GM13977 (cell line): ENCODE data around the gene CXorf49.
"Not testable (repeated sequence)": the region's sequence is repeated elsewhere in the genome, so short reads cannot be mapped to it uniquely, and the experiment has no call there.

Experiments used
- DNase-seq: peaks from one replicate; pipeline ENCODE4 v3.0.0; 2012; ENCODE audit warnings: low spot score
- in situ Hi-C: fragments of 300-500 bp; cut with MboI; formaldehyde crosslinking; loops from one replicate; pipeline ENCODE4 v1.12.0; 2022; ENCODE audit warnings: low sequenced_read_pairs, low pct_unique_long_range_greater_than_20kb, mixed read lengths, inconsistent platforms; ENCODE audit not compliant: unreplicated experiment

CXorf49 gene

DNA sequence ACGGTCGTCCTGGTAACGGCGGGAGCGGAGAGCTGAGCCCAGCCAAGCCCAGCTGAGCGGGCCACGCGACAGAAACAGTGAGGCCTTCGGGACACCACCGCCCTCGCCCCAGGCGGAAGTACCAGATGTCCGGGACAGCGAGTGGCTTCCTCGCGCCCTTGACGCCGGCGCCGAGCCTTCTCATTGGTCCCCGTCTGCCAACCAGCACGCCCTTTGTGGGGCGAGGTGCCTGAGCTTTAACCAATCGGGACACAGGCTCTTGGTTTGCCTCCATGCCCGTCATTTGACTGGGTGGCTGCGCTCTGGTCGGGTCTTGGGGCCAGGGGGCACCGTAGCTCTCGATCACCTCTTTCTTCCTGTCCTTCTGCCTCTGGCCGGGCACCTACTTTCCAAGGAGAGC lies at the start of gene CXorf49:
TSS of gene CXorf49 (minus strand) at position 101 of the 400 bp plus-strand sequence. CDS start 134 bp downstream, outside the sequence.
- in situ Hi-C loops, DNase-seq: not testable (repeated sequence)

- in situ Hi-C loops, DNase-seq: not testable (repeated sequence)
Measured at GRCh38 chrX:71767134-71767533, 49.0 kb upstream of the CXorf49 start.

DNA sequence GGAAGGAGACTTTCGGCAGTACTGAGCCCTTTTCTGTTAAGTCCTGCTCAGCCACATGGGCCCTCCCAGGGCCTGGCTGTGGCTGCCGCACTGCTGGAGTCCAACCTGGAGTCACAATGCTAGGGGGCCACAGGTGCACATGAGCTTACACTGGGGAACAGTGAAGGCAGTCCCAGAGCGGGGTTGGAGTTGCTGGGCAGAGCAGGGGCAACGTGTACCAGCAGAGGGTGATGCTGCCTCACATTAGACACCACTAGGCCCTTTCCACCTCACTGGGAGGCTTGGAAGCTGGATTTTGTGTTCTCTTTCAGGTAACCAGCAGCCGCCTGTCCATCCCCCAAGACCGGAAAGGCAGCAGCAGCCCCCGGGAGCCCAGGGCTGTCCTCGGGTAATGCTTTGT lies 47.5 kb upstream of the CXorf49 start:
- in situ Hi-C loops: not testable (repeated sequence)

GRCh38 chrX:71764832-71765231 lies 46.7 kb upstream of the CXorf49 start:
- DNase-seq: not testable (repeated sequence)

More for the DNA sequence above, 47.5 kb upstream of the CXorf49 start:
- not testable (repeated sequence) for DNase-seq

DNA sequence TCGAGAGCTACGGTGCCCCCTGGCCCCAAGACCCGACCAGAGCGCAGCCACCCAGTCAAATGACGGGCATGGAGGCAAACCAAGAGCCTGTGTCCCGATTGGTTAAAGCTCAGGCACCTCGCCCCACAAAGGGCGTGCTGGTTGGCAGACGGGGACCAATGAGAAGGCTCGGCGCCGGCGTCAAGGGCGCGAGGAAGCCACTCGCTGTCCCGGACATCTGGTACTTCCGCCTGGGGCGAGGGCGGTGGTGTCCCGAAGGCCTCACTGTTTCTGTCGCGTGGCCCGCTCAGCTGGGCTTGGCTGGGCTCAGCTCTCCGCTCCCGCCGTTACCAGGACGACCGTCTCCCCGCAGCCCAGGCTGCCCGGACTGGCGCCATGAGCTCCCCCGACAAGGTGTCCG lies 45.0 kb upstream of the CXorf49 start, which contains the start of gene CXorf49B:
TSS of gene CXorf49B (plus strand) at position 301 of the 400 bp plus-strand sequence. CDS start at position 376, 75 bp downstream.
- DNase-seq, in situ Hi-C loops: not testable (repeated sequence)

More at GRCh38 chrX:71764832-71765231, 46.7 kb upstream of the CXorf49 start:
- in situ Hi-C loops: not testable (repeated sequence)

GRCh38 chrX:71760688-71761281 lies 42.7 kb upstream of the CXorf49 start:
- in situ Hi-C loops, DNase-seq: not testable (repeated sequence)

DNA sequence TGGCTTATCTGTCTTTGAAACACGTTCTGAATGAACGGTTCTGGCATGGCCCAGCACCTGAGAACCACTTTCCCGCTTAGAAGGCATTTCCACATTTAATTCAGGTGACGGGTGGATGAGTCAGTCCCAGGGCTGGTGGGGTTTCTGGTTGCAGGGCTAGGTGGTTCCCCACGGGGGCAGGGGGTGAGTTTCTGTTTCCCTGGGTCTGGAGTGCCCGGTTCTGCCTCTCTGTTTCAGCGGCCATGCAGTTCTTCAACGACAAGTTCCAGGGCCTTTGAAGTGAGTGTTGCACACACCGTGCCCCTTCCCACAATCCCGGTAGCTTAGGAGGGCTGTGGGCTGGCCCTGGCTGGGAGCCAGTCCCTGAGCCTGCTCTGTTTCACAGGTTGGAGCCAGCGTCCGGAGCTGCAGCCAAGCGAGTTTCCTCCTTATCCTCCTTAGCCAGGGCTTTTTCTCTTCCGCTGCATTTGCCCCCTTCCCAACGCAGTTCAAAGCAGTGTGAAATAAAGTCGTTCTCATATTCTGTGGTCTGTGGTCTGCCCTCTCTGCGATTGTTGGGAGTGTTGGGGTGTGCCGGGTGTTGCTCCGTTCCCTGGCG lies 2.3 kb upstream of the CXorf49 start:
- in situ Hi-C loops, DNase-seq: not testable (repeated sequence)

DNA sequence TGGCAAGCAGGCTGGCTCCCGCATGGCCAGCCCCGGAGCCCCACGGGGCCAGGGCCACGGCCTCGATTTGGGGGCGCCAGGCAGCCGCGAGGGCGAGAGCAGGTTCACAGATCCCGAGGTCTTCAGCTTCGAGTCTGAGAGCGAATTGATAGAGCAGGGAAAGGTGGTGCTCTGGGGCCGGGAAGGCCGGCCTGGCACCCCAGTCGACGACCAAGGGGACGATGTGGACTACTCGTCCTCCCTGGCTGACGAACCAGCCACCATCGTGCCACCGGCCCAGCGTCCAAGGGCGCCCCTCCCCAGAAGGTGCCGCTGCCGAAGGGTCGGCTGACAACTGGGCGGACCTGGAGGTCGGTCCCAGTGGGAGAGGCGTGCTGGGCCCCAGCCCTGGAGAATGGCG lies 1.1 kb upstream of the CXorf49 start:
- in situ Hi-C loops: not testable (repeated sequence)

DNA sequence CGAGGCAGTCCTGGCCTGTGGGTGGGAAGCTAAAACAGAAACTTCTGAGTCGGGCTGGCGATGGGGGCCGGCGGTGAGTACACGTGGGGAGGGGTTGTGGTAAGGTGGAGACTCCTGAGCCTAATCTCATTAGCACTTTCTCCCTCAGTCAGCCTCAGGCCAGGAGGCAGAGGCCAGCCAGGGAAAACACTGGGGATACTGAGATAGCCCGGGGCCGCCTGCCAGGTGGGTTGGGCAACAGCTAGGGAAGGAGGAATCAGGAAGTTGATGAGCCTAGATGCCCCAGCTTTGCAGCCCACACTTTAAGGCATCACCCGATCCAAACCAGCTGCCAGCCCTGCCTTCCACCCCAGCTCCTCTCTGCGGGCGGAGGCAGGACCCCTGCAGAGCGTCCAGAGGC lies 1.8 kb downstream of the CXorf49 start:
- DNase-seq, in situ Hi-C loops: not testable (repeated sequence)

More for the DNA sequence above, 1.1 kb upstream of the CXorf49 start:
- DNase-seq: not testable (repeated sequence)

DNA sequence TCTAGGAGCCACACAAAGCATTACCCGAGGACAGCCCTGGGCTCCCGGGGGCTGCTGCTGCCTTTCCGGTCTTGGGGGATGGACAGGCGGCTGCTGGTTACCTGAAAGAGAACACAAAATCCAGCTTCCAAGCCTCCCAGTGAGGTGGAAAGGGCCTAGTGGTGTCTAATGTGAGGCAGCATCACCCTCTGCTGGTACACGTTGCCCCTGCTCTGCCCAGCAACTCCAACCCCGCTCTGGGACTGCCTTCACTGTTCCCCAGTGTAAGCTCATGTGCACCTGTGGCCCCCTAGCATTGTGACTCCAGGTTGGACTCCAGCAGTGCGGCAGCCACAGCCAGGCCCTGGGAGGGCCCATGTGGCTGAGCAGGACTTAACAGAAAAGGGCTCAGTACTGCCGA lies 2.5 kb downstream of the CXorf49 start:
- DNase-seq, in situ Hi-C loops: not testable (repeated sequence)

DNA sequence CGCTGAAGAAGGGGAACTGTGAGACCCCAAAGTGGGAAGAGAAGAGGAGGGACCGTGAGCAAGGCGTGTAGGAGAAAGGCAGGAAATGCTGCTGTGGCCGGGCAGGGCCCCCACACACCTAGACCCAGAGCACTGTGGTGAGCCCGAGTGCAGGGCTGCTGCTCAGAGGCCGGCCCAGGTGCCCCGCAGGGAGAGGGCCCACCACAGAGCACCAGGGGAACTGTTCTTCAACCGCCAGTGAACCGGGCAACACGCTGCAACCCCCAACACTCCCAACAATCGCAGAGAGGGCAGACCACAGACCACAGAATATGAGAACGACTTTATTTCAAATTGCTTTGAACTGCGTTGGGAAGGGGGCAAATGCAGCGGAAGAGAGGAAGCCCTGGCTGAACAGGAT lies 4.0 kb downstream of the CXorf49 start:
- DNase-seq, in situ Hi-C loops: not testable (repeated sequence)

DNA sequence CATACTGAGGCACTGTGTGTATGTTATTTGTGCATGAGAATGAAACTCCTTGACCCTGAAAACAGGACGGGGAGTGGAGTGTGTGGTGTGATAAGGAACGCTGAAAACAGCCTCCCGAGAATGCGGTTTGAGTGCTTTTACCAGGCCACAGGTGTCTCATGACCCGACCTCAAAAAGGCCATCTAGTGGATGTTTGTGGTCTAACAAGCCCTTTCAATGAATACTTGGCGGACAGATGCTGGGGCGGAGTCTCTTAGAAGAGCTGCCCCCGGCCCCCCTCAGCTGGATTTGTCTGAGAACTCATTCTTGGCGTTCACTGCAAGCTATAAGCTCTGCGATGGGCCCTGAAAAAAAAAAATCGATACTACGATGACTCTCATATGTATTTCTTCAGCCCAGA lies 15.2 kb downstream of the CXorf49 start:
- in situ Hi-C loops: not testable (repeated sequence)

GRCh38 chrX:71699023-71699344 lies 19.1 kb downstream of the CXorf49 start:
- in situ Hi-C loops, DNase-seq: not testable (repeated sequence)

More for the DNA sequence above, 15.2 kb downstream of the CXorf49 start:
- DNase-seq: not testable (repeated sequence)

- DNase-seq, in situ Hi-C loops: not testable (repeated sequence)
Measured at GRCh38 chrX:71698299-71699022, 19.6 kb downstream of the CXorf49 start.

DNA sequence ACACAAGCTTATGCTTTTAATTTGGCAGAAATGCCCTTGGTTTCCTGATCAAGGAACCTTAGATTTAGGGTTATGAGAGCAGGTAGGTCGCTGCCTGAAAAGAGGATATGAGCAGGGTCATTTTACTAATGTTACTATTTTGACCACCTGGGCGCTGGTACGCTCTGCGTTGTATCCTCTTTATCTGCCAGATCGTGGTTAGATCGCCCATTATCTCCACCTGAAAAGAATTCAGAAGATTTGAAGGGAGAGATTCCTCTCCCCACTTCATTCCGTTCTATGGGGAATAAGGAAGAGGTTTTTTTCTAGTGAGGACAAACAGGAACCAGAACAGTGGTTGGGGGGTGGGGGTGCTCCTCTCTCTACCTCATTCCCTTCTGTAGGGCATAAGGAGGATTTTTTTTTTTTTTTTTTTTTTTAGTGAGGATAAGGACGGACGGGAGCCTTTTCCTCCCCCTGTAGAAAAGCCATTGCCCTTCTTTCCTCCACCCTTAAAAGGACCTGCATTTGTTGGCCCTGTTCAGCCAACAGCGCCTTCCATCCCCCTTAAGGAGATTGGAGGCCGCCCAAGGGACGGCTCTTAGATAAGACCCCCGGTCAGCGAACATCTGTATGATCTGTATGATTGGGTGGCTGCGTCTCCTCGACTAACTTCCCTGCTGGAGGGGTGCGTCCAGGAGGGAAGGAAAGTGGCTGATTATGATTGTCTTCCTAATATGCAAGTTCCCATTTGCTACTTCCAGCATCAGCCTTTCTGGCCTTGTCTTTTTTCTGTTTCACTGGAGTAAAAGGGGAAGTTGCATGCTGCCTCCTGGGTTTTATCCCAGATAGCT lies 20.4 kb downstream of the CXorf49 start:
- DNase-seq, in situ Hi-C loops: not testable (repeated sequence)

GRCh38 chrX:71696641-71697465 lies 21.2 kb downstream of the CXorf49 start:
- in situ Hi-C loops, DNase-seq: not testable (repeated sequence)
